HuH-7.5 (cell line): ENCODE data around the gene DUSP12.

Source experiments
- DNase-seq: peaks from one replicate; pipeline ENCODE4 v3.0.0; 2011; ENCODE audit warnings: low spot score

Gene DUSP12

DNA sequence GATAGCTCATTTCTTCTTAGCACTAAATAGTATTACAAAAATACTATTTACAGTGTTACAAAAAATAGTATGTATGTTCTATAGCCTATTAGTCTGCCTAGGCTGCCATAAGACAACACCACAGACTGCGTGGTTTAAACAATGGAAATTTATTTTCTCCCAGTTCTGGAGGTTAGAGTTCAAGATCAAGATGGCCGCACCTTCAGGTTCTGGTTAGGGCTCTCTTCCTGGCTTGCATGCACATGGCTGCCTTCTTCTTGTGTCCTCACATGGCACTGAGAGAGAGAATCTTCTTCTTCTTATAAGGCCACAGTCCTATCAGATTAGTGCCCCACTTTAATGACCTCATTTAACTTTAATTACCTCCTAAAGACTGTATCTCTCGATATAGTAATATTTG is 20.7 kb downstream of the DUSP12 start:
- DNase-seq = no peak

- DNase-seq = no peak
Measured at GRCh38 chr1:161771161-161771560, 21.6 kb downstream of the DUSP12 start.

DNA sequence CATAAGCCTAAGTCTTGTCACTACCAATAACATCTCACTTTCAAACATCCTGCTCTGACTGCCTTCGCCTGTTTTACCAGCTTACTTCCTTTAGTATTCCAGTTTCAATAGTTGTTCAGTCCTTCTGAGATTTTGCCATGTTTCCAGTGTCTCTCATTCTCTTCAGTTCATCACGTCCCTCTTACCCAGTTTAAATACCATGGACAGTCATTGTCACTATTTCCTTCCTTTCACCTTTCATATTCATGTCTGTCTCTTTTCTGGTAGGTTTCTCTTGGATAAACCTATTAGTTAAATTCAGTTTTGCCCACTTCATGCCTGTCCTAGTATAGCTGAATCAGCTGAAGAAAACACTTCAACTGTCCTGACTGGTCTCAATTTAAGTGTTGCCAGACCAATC is 22.4 kb downstream of the DUSP12 start:
- DNase-seq = no peak

GRCh38 chr1:161772397-161772796 is 22.8 kb downstream of the DUSP12 start:
- no peak for DNase-seq

GRCh38 chr1:161773791-161774190 is 24.2 kb downstream of the DUSP12 start:
- no peak for DNase-seq

GRCh38 chr1:161777261-161777660 is 27.7 kb downstream of the DUSP12 start:
- DNase-seq = no peak

DNA sequence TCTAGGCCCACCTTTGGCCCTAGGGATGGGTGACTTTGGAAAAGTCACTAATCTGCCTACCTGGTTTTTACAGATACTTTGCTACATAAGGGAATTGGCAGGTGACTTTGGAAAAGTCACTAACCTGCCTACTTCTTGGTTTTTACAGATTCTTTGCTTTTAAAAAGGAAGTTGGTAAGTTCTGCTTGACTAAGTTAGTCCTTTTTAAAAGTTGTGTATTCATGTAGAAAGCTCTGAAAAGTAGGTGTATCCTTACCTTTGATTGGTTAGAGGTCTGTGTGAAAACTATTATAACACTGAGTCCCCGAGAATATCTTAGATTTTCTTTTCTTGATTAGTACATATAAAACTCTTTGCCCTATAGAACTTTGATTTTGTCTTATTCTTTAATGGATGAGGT is 28.9 kb downstream of the DUSP12 start:
- DNase-seq = no peak

- no peak for DNase-seq
Measured at GRCh38 chr1:161779393-161779792, 29.8 kb downstream of the DUSP12 start.

DNA sequence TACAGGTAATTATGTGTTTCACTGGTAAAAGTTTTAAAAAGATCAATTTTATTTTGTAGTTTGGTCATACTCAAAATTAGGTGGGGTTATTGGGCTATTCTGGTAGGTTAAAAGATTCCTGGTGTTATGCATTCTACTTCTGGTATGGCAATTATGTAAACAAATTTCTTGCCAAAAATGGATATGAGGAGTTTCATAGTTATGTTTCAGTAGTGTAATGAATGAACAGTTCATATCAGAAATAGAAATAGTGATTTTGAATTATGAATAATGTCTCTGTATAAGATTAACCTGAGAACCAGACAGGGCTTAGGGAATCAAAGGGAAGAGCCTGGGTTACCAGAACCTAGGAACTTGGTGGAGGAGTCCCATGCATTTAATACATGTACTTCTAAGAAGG is 32.4 kb downstream of the DUSP12 start:
- no peak for DNase-seq

GRCh38 chr1:161782886-161783285 is 33.3 kb downstream of the DUSP12 start:
- DNase-seq = no peak

DNA sequence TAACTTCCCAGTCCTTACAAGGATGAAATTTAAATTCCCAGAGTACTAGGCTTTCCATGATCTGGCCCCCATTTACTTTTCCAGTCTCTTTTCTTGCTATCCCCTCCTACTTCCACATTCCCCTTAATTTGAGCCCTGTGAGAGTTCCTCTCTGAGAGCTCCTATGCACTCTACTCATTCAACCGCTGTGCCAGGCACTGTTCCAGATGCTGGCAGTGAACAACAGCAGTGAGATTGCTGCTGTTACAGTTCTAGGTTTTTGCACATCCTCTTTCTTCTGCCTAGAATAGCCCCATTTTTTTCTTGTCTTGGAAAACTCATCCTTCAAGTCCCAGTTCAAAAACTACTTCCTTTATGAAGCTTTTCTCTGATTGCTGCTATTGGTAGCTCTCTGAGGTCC is 35.4 kb downstream of the DUSP12 start:
- DNase-seq = no peak

- no peak for DNase-seq
Measured at GRCh38 chr1:161787355-161787754, 37.8 kb downstream of the DUSP12 start.

DNA sequence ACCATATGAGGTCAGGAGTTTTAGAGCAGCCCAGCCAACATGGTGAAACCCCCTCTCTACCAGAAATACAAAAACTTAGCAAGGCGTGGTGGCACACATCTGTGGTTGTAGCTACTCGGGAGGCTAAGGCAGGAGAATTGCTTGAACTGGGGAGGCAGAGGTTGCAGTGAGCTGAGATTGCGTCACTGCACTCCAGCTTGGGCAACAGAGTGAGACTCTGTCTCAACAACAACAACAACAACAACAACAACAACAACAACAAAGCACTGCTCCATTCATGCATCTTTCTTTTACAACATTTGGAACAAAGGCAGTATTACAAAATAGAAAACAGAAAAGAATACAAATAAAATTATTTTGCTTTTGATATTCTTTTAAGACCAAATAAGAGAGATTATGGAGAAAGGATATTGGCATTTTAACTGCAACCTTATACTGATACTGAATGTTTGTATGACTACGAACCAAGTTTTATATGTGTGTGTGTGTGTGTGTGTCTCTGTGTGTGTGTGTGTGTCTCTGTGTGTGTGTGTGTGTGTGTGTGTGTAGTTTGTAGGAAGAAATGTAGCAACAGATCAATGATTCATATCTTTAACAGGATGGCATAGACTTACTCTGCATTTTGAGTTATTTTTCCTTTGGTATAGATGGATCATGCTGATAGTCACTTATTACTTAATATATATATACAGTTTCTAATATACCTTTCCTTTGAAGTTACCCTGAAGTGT is 41.2 kb downstream of the DUSP12 start:
- no peak for DNase-seq

DNA sequence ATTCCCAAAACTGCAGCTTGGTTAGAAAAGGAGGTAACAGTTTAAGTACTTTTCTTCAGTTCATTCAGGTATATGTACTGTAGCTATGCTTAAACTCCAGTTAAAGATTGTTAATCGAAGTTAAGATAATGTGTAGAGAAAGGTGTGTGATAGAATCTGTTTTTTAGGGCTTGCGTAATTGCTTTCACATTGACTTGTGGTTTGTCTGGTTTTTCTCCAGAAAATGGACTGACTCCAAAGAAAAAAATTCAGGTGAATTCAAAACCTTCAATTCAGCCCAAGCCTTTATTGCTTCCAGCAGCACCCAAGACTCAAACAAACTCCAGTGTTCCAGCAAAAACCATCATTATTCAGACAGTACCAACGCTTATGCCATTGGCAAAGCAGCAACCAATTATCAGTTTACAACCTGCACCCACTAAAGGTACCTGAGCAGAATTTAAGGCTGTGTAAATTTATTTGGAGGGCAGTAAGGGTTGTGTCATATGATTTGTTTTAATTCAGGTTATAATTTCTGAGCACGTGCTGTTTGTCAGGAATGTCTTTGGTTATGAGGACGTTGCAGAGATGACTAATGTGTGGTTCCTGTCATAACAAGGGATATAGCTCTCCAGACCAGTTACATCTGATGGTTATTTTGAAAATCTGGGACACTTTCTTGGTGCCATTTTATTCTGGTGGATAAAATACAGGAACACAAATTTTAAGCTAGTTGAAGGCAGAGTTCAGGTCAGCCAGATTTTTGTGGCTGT is 42.5 kb downstream of the DUSP12 start:
- no peak for DNase-seq

GRCh38 chr1:161792740-161793139 is 43.2 kb downstream of the DUSP12 start:
- DNase-seq = peak; percentile 8

DNA sequence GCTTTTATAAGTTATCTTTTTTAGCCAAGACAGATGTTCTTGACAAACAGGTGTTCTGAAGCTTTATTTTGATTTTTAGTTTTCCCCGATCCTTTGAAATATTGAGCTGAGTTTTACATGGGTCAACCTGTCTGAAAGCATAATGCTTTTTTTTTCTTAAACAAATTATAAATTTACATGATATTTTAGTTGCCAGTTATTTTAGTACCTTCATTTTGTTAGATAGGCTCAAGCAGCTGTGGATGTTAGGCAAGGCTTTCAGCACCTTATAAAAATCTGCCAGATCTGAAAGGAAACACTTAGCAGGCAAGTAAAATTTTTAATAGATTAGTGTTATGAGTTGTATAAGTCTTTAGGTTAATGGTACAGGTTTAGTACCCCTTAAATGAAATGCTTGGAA is 50.2 kb downstream of the DUSP12 start:
- DNase-seq = no peak

GRCh38 chr1:161801955-161802354 is 52.4 kb downstream of the DUSP12 start:
- DNase-seq = no peak

GRCh38 chr1:161803181-161803580 is 53.6 kb downstream of the DUSP12 start:
- no peak for DNase-seq

DNA sequence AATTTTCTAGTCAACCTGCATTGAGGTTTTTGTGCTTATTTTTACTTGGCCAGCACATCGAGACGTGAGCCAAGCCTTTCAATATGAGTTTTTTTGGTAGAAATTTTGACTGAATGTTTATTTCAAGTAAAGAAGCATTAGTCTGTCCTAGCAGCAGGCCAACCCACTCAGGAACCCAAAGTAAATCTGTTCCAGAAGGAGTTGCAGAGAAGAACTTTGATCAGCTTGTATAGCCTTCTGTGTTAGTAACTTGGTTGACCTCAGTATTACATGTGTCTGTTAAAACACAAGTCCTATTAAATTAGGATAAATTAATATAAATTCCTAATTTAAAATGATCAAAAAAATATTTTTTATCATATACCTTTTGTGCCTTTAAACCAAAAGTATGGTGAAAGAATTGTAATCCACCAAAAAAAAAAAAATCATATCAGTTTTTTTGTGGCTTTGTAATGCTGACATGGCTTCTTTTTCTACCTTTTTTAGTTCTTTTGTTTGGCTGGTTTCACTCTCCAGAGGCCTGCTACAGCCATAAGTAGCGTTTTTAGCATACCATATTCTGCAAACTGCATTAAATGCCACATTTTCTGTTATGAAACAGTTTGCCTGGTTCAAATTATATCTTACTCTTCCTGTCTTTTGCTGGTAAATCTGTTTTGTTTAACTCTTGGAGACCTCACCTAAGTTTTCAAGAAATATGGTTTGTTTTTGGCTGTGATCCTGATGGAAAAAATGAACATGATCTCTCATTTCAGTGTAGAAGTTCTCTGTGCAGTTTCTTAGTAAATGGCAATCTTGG is 56.0 kb downstream of the DUSP12 start:
- DNase-seq = no peak
